Loucy (cell line): ENCODE data around the gene EREG.

Source experiments
- EZH2phosphoT487 ChIP-seq: fragments of 200-600 bp; IDR thresholded peaks from 2 replicates; pipeline ENCODE4 v1.6.1; 2018; ENCODE audit warnings: antibody characterized with exemption, mild to moderate bottlenecking, moderate library complexity, borderline replicate concordance
- TF ChIP-seq, protein P1 (sequence below): fragments of 200-600 bp; sonication (generic); conservative IDR thresholded peaks from 2 replicates; pipeline ENCODE4 v1.5.1; 2014; ENCODE audit warnings: mild to moderate bottlenecking, antibody characterized with exemption, low read length

DNA sequence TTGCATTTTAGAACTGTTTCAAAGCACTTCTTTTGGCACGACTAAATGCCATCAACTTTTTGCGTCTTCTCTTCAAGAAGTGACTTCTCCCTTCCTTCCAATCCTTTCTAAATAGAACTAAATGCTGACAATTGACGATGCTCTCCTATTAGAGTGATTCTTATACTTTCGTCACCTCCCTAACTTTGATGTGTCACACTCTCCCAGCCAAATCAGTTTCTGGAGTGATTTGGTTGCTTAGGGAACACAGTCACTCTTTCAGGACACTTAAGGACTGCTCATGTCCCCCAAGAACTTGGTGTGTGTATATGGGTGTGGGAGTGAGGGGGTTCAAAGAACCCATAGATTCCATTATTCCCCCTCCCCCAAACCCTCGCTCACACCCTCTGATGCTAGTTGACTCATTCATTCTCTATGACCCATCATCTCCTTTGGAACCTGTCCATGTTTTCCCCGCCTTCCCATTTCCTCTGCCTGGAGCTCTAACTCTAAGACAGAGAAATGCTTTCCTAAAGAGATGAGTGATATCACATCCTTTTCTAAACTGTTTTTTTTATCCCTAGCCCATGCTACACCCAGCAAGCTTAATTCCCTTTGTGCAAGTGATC is 53.2 kb downstream of the EREG start:
- TF ChIP-seq, protein P1, sequence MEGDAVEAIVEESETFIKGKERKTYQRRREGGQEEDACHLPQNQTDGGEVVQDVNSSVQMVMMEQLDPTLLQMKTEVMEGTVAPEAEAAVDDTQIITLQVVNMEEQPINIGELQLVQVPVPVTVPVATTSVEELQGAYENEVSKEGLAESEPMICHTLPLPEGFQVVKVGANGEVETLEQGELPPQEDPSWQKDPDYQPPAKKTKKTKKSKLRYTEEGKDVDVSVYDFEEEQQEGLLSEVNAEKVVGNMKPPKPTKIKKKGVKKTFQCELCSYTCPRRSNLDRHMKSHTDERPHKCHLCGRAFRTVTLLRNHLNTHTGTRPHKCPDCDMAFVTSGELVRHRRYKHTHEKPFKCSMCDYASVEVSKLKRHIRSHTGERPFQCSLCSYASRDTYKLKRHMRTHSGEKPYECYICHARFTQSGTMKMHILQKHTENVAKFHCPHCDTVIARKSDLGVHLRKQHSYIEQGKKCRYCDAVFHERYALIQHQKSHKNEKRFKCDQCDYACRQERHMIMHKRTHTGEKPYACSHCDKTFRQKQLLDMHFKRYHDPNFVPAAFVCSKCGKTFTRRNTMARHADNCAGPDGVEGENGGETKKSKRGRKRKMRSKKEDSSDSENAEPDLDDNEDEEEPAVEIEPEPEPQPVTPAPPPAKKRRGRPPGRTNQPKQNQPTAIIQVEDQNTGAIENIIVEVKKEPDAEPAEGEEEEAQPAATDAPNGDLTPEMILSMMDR, result no peak
- TF ChIP-seq EZH2phosphoT487, result no peak
